H1 (cell line): ENCODE data around the gene KRTAP12-3. TPM values are rescaled to one million over a fixed set of nuclear protein-coding genes. Genes with fewer than 3 reads are reported as not detected.

Source experiments
- CTCF ChIA-PET: fragments of 300-600 bp; sonication (Branson Sonifier 250); formaldehyde crosslinking; loops from one replicate; lab custom pipeline; 2021; ENCODE audit not compliant: partially characterized antibody; lab: Charles Lee
- POLR2A ChIA-PET: fragments of 300-600 bp; sonication (Branson Sonifier 250); formaldehyde crosslinking; loops from one replicate; lab custom pipeline; 2021; ENCODE audit warnings: inconsistent platforms; ENCODE audit not compliant: partially characterized antibody; lab: Charles Lee
- DNase-seq, 2 experiments: peaks; one replicate each; pipeline versions ENCODE4 v3.0.0 to v3.0.0-alpha.2; 2010 to 2022; ENCODE audit warnings: low spot score in 2 of 2, low read depth in 1 of 2, mixed read lengths in 1 of 2
- FAIRE-seq: peaks from 2 replicates; lab custom pipeline; 2011; peaks lifted over from hg19 to GRCh38; lab: Jason Lieb, UNC
- H2AFZ ChIP-seq: 2 replicates; pipeline ENCODE4 v1.8.1; 2012; ENCODE audit warnings: low read length, inconsistent platforms
- H2AK5ac ChIP-seq: 2 replicates; pipeline ENCODE4 v1.6.1; 2013; ENCODE audit warnings: low read depth, low read length
- H2BK120ac ChIP-seq: replicated peaks from 2 replicates; pipeline ENCODE3; 2013; ENCODE audit warnings: low read depth, low read length, inconsistent platforms
- H2BK12ac ChIP-seq: 2 replicates; pipeline ENCODE4 v1.6.1; 2013; ENCODE audit warnings: low read depth, low read length
- H2BK15ac ChIP-seq: 2 replicates; pipeline ENCODE4 v1.6.1; 2013; ENCODE audit warnings: low read length
- H2BK20ac ChIP-seq: 2 replicates; pipeline ENCODE4 v1.6.1; 2013; ENCODE audit warnings: low read length
- H2BK5ac ChIP-seq: 2 replicates; pipeline ENCODE4 v1.6.1; 2013; ENCODE audit warnings: low read depth, low read length
- H3K14ac ChIP-seq: 2 replicates; pipeline ENCODE4 v1.6.1; 2013; ENCODE audit warnings: inconsistent platforms; ENCODE audit not compliant: insufficient read length
- H3K18ac ChIP-seq: 2 replicates; pipeline ENCODE4 v1.6.1; 2013; ENCODE audit warnings: low read length; ENCODE audit errors: extremely low read depth
- H3K23ac ChIP-seq: 2 replicates; pipeline ENCODE4 v1.6.1; 2013; ENCODE audit warnings: inconsistent platforms; ENCODE audit not compliant: insufficient read length
- H3K23me2 ChIP-seq: 2 replicates; pipeline ENCODE4 v1.6.1; 2013; ENCODE audit warnings: low read depth, low read length
- H3K27ac ChIP-seq: 2 replicates; pipeline ENCODE4 v1.6.1; 2011; ENCODE audit warnings: low read depth, low read length, inconsistent platforms
- H3K27me3 ChIP-seq, 4 experiments: replicated peaks in 1 of 4; 1 replicate in 1 of 4; 2 replicates in 3 of 4; pipeline versions ENCODE4 v1.6.1 to v1.8.1; 2011 to 2013; ENCODE audit warnings: low read length in 3 of 4, mild to moderate bottlenecking in 3 of 4, inconsistent platforms in 2 of 4, mixed read lengths in 2 of 4, moderate library complexity in 1 of 4; ENCODE audit not compliant: control insufficient read depth in 3 of 4, insufficient read depth in 3 of 4; ENCODE audit errors: extremely low read depth in 1 of 4
- H3K36me3 ChIP-seq, 4 experiments: 2 replicates each; pipeline versions ENCODE4 v1.6.1 to v1.8.1; 2011 to 2013; ENCODE audit warnings: mild to moderate bottlenecking in 4 of 4, low read length in 3 of 4, moderate library complexity in 2 of 4, control low read depth in 1 of 4, inconsistent platforms in 1 of 4; ENCODE audit not compliant: insufficient read depth in 4 of 4, control insufficient read depth in 2 of 4
- H3K4ac ChIP-seq: replicated peaks from 2 replicates; pipeline ENCODE3; 2013; ENCODE audit warnings: low read length, low read depth, mixed read lengths, inconsistent platforms; ENCODE audit not compliant: insufficient read length
- H3K4me1 ChIP-seq, 4 experiments: replicated peaks in 1 of 4; 1 replicate in 1 of 4; 2 replicates in 3 of 4; pipeline versions ENCODE4 v1.6.1 to v1.8.1; 2011 to 2013; ENCODE audit warnings: low read length in 3 of 4, inconsistent platforms in 2 of 4, mixed read lengths in 1 of 4; ENCODE audit not compliant: insufficient read depth in 4 of 4, control insufficient read depth in 3 of 4
- H3K4me2 ChIP-seq, 2 experiments: 2 replicates each; pipeline versions ENCODE4 v1.6.1 to v1.8.1; 2011 to 2013; ENCODE audit warnings: low read depth in 2 of 2, low read length in 2 of 2, control low read depth in 1 of 2, inconsistent platforms in 1 of 2, mild to moderate bottlenecking in 1 of 2; ENCODE audit not compliant: insufficient read depth in 1 of 2
- H3K4me3 ChIP-seq, 4 experiments: fragments of 200-600, 300-600 bp in 1 of 4; sonication (generic), shearing (Covaris generic), sonication (Bioruptor Twin) in 1 of 4; 2 replicates each; pipeline versions ENCODE4 v1.5.1 to v1.8.1; 2011 to 2016; ENCODE audit warnings: low read length in 4 of 4, low read depth in 3 of 4, control low read depth in 2 of 4, inconsistent platforms in 2 of 4, mild to moderate bottlenecking in 2 of 4, mixed read lengths in 1 of 4, moderate library complexity in 1 of 4; ENCODE audit not compliant: insufficient read depth in 2 of 4; ENCODE audit errors: extremely low read depth in 1 of 4
- H3K56ac ChIP-seq: replicated peaks from 2 replicates; pipeline ENCODE3; 2013; ENCODE audit warnings: low read depth, mild to moderate bottlenecking, mixed read lengths, low read length, inconsistent platforms; ENCODE audit not compliant: insufficient read length
- H3K79me1 ChIP-seq: 2 replicates; pipeline ENCODE4 v1.6.1; 2013; ENCODE audit warnings: low read depth, low read length, control low read depth
- H3K79me2 ChIP-seq, 2 experiments: 2 replicates each; pipeline versions ENCODE4 v1.6.1 to v1.8.1; 2012 to 2013; ENCODE audit warnings: low read length in 2 of 2, mild to moderate bottlenecking in 2 of 2, inconsistent platforms in 1 of 2; ENCODE audit not compliant: insufficient read depth in 2 of 2, control insufficient read depth in 1 of 2
- H3K9ac ChIP-seq, 4 experiments: replicated peaks in 1 of 4; 1 replicate in 1 of 4; 2 replicates in 3 of 4; pipeline versions ENCODE4 v1.6.1 to v1.8.1; 2011 to 2013; ENCODE audit warnings: low read depth in 3 of 4, low read length in 3 of 4, control low read depth in 2 of 4, mild to moderate bottlenecking in 2 of 4, moderate library complexity in 2 of 4, inconsistent platforms in 1 of 4; ENCODE audit errors: extremely low read depth in 1 of 4
- H3K9me3 ChIP-seq, 2 experiments: 2 replicates each; pipeline versions ENCODE4 v1.6.1 to v1.8.1; 2012 to 2013; ENCODE audit warnings: mild to moderate bottlenecking in 2 of 2, moderate library complexity in 2 of 2, control low read depth in 1 of 2, inconsistent platforms in 1 of 2, low read depth in 1 of 2, low read length in 1 of 2, mixed read lengths in 1 of 2; ENCODE audit not compliant: insufficient read depth in 2 of 2
- H4K20me1 ChIP-seq, 2 experiments: replicated peaks in 1 of 2; 2 replicates each; pipeline versions ENCODE3 to v1.8.1; 2011 to 2013; ENCODE audit warnings: inconsistent platforms in 2 of 2, low read length in 2 of 2, mild to moderate bottlenecking in 1 of 2; ENCODE audit not compliant: insufficient read depth in 2 of 2, control insufficient read depth in 1 of 2
- H4K5ac ChIP-seq: 2 replicates; pipeline ENCODE4 v1.6.1; 2013; ENCODE audit warnings: low read length, low read depth, mixed read lengths, inconsistent platforms; ENCODE audit not compliant: insufficient read length
- H4K8ac ChIP-seq: 2 replicates; pipeline ENCODE4 v1.8.0; 2013; ENCODE audit warnings: mild to moderate bottlenecking, moderate library complexity, low read length, inconsistent platforms; ENCODE audit not compliant: insufficient read depth; ENCODE audit errors: extremely low read depth
- H4K91ac ChIP-seq: replicated peaks from 2 replicates; pipeline ENCODE3; 2013; ENCODE audit warnings: low read length, mixed read lengths, inconsistent platforms; ENCODE audit not compliant: insufficient read length
- CBX5 ChIP-seq: fragments of 300-800, 300-1000 bp; sonication (generic); IDR thresholded peaks from 2 replicates; pipeline ENCODE4 v1.7.1; 2016; ENCODE audit warnings: antibody characterized with exemption, low read length, low read depth
- E2F6 ChIP-seq: IDR thresholded peaks from 2 replicates; pipeline ENCODE4 v1.6.1; 2012; ENCODE audit warnings: inconsistent platforms
- GABPA ChIP-seq: IDR thresholded peaks from 2 replicates; pipeline ENCODE4 v1.6.1; 2011; ENCODE audit warnings: mild to moderate bottlenecking, low read length, moderate library complexity, borderline replicate concordance; ENCODE audit not compliant: insufficient read depth
- HDAC2 ChIP-seq, 2 experiments: fragments of 300-600 bp in 1 of 2; sonication (generic) in 1 of 2; IDR thresholded peaks; 2 replicates each; pipeline ENCODE4 v1.6.1; 2011 to 2012; ENCODE audit warnings: low read depth in 2 of 2, low read length in 2 of 2, mild to moderate bottlenecking in 2 of 2, moderate library complexity in 2 of 2, borderline replicate concordance in 1 of 2, inconsistent platforms in 1 of 2
- JUND ChIP-seq: IDR thresholded peaks from 2 replicates; pipeline ENCODE4 v1.6.1; 2011; ENCODE audit warnings: mild to moderate bottlenecking, improper control_type of control experiment, low read length
- KDM4A ChIP-seq: IDR thresholded peaks from one replicate; pipeline ENCODE4 v1.7.1; 2012; ENCODE audit warnings: low read depth, mild to moderate bottlenecking, moderate library complexity, low read length, inconsistent platforms; ENCODE audit not compliant: severe bottlenecking
- POLR2A ChIP-seq, 2 experiments: IDR thresholded peaks; 1 replicate in 1 of 2; 2 replicates in 1 of 2; pipeline ENCODE4 v1.6.1; 2011; ENCODE audit warnings: low read depth in 2 of 2, low read length in 2 of 2, mild to moderate bottlenecking in 2 of 2; ENCODE audit errors: control extremely low read depth in 1 of 2
- SIX5 ChIP-seq: IDR thresholded peaks from 2 replicates; pipeline ENCODE4 v1.6.1; 2011; ENCODE audit warnings: mild to moderate bottlenecking, low read depth, low read length
- SP1 ChIP-seq: IDR thresholded peaks from 2 replicates; pipeline ENCODE4 v1.6.1; 2011; ENCODE audit warnings: low read depth, low read length
- WGBS, 2 experiments: shearing (Covaris generic) in 1 of 2; methylation state at CpG; one replicate each; pipeline versions ENCODE4 v1.1.6 to v1.1.7; 2013 to 2015; ENCODE audit warnings: low lambda C conversion rate in 2 of 2, mixed read lengths in 2 of 2, inconsistent platforms in 1 of 2, low coverage in 1 of 2, missing lambda C conversion rate in 1 of 2; ENCODE audit not compliant: insufficient replicate concordance in 2 of 2, insufficient coverage in 1 of 2, insufficient read length in 1 of 2; ENCODE audit errors: extremely low coverage in 1 of 2, missing lambda C conversion rate in 1 of 2; 5-methylcytosine and 5-hydroxymethylcytosine counted together
- polyA plus RNA-seq, 7 experiments: library from polyadenylated mRNA; depleted of rRNA in 3 of 7; stranded (reverse) in 5 of 7; unstranded in 2 of 7; fragments of >200 nt in 5 of 7; fragments of 200-250 nt in 2 of 7; gene quantifications; 1 replicate in 5 of 7; 2 replicates in 1 of 7; 4 replicates in 1 of 7; pipeline versions ENCODE4 v1.2.1 to v1.2.3, GENCODE V29; 2011 to 2013; ENCODE audit warnings: missing spikeins in 2 of 7, mixed read lengths in 2 of 7
- total RNA-seq: library from RNA; stranded (reverse); fragmentation: NEBNext Ultra II Directional; extraction: Animal tissue kit (Norgen Biotek cat#: 25700); gene quantifications from 2 replicates; pipeline ENCODE4 v1.2.1, GENCODE V29; 2021

KRTAP12-3 gene
- total and polyA plus RNA-seq, 2 of the 8 experiments (the other 6 are each of a cell fraction or from before 2014, with no cell fraction given) = not detected

- POLR2A ChIA-PET = interaction anchor here (1.1 kb wide), 1 partner anchor 39 kb away, joined by 4 read pairs; no protein-coding TSS in a partner anchor
- FAIRE-seq (no peak), DNase-seq (no peak)
- Histone ChIP-seq H4K91ac (no peak overlapping the region), H2BK5ac (peak overlapping the region; percentile 24; the same call in 1 of the 2 replicates), H2BK12ac (peak overlapping the region; percentile 80; the same call in 1 of the 2 replicates), H3K4me1 (peaks cover 0 to 14% (median 4%) of the 10 kb centered on the region in 4 experiments; a peak in 3 of 7 replicates), H3K27ac (no peak overlapping the region), H3K18ac (no peak overlapping the region), H4K20me1 (no peaks in the 10 kb centered on the region), H4K5ac (no peak overlapping the region), H3K27me3 (no peaks in the 10 kb centered on the region), H3K14ac (no peak overlapping the region), H3K79me1 (no peaks in the 10 kb centered on the region; the same call in 1 of the 2 replicates), H2AFZ (no peak overlapping the region), H2BK15ac (0 out of 2 replicates have a peak overlapping the region, but pooled peaks have one; percentile 61), H2AK5ac (0 out of 2 replicates have a peak overlapping the region, but pooled peaks have one; percentile 6), H3K4me2 (no peak overlapping the region), H3K56ac (no peak overlapping the region), H3K23ac (no peak overlapping the region), H2BK120ac (no peak overlapping the region), H3K4me3 (no peak overlapping the region), H2BK20ac (no peak overlapping the region), H3K79me2 (no peaks in the 10 kb centered on the region), H3K9me3 (peaks cover 0 to 3% of the 10 kb centered on the region in 2 experiments; a peak in 3 of 4 replicates), H3K4ac (no peak overlapping the region), H3K9ac (no peak overlapping the region), H3K36me3 (no peaks in the 10 kb centered on the region), H4K8ac (no peak overlapping the region), H3K23me2 (no peaks in the 10 kb centered on the region; the same call in 1 of the 2 replicates)
- WGBS, 2 experiments = 77% methylated on average over 6 of the region's 8 CpGs; no CpG with 5 or more reads in 1 of the 2 experiments
- TF ChIP-seq KDM4A = no peak
- TF ChIP-seq GABPA = no peak
- TF ChIP-seq HDAC2 (IDR thresholded peaks at IDR 0.05; ENCODE audit: borderline replicate concordance in 1 of 2, low read depth in 2 of 2, low read length in 2 of 2) = no peak
- TF ChIP-seq SIX5 = no peak
- TF ChIP-seq POLR2A (IDR thresholded peaks at IDR 0.05; ENCODE audit: control extremely low read depth in 1 of 2, low read depth in 2 of 2, low read length in 2 of 2) = no peak
- no peak for TF ChIP-seq SP1
- no peak for TF ChIP-seq E2F6
- TF ChIP-seq CBX5 = no peak
- TF ChIP-seq JUND = no peak
- CTCF ChIA-PET = interaction anchor here (1.2 to 2.5 kb wide), 5 partner anchors 9 to 153 kb away, joined by 4 to 8 read pairs (median 6); no protein-coding TSS in a partner anchor
These were observed 10.5 kb upstream of the KRTAP12-3 start for GRCh38 chr21:44647222-44647552.
